A549 (cell line): Measurements from ENCODE around the gene CCDC57.
"Not testable (repeated sequence)": the region's sequence is repeated elsewhere in the genome, so short reads cannot be mapped to it uniquely, and the experiment has no call there.

Source experiments
- SREBF2 ChIP-seq: fragments of 450-650 bp; IDR thresholded peaks from 2 replicates; pipeline ENCODE4 v1.6.1; 2014; ENCODE audit warnings: mild to moderate bottlenecking, moderate library complexity
- ZFP36 ChIP-seq: fragments of 450-650 bp; IDR thresholded peaks from 2 replicates; pipeline ENCODE4 v1.6.1; 2014; ENCODE audit warnings: borderline replicate concordance; ENCODE audit not compliant: partially characterized antibody
- ZSCAN20 ChIP-seq: fragments of 250-450 bp; sonication (Bioruptor Pico); IDR thresholded peaks from 2 replicates; pipeline ENCODE4 v1.8.0; 2022; ENCODE audit warnings: mild to moderate bottlenecking, moderate library complexity
- TF ChIP-seq, protein P1 (sequence below): fragments of 200-600 bp; sonication (generic); IDR thresholded peaks from 2 replicates; pipeline ENCODE4 v1.6.1; 2016; ENCODE audit warnings: antibody characterized with exemption, mild to moderate bottlenecking, moderate library complexity

- not testable (repeated sequence) for TF ChIP-seq ZFP36; SREBF2; ZSCAN20 (CRISPR knock-in tag)
- TF ChIP-seq, protein P1, sequence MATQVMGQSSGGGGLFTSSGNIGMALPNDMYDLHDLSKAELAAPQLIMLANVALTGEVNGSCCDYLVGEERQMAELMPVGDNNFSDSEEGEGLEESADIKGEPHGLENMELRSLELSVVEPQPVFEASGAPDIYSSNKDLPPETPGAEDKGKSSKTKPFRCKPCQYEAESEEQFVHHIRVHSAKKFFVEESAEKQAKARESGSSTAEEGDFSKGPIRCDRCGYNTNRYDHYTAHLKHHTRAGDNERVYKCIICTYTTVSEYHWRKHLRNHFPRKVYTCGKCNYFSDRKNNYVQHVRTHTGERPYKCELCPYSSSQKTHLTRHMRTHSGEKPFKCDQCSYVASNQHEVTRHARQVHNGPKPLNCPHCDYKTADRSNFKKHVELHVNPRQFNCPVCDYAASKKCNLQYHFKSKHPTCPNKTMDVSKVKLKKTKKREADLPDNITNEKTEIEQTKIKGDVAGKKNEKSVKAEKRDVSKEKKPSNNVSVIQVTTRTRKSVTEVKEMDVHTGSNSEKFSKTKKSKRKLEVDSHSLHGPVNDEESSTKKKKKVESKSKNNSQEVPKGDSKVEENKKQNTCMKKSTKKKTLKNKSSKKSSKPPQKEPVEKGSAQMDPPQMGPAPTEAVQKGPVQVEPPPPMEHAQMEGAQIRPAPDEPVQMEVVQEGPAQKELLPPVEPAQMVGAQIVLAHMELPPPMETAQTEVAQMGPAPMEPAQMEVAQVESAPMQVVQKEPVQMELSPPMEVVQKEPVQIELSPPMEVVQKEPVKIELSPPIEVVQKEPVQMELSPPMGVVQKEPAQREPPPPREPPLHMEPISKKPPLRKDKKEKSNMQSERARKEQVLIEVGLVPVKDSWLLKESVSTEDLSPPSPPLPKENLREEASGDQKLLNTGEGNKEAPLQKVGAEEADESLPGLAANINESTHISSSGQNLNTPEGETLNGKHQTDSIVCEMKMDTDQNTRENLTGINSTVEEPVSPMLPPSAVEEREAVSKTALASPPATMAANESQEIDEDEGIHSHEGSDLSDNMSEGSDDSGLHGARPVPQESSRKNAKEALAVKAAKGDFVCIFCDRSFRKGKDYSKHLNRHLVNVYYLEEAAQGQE, result not testable (repeated sequence)
Observed at GRCh38 chr17:82254096-82254495, 41.5 kb upstream of the CCDC57 start.
